HAP-1 (cell line): ENCODE measurements around the gene FGFBP1.
"Not testable (repeated sequence)": the region's sequence is repeated elsewhere in the genome, so short reads cannot be mapped to it uniquely, and the experiment has no call there.

Source experiments
- DNase-seq, 2 experiments: peaks; one replicate each; pipeline ENCODE4 v3.0.0-alpha.2; 2016 to 2020; ENCODE audit warnings: low spot score in 2 of 2
- H3K27me3 ChIP-seq: fragments of 250-450 bp; sonication (Bioruptor Pico); 2 replicates; pipeline ENCODE4 v1.5.1; 2020; ENCODE audit warnings: low read depth, mild to moderate bottlenecking, moderate library complexity
- H3K36me3 ChIP-seq: fragments of 250-450 bp; sonication (Bioruptor Pico); replicated peaks from 2 replicates; pipeline ENCODE4 v1.5.1; 2020; ENCODE audit warnings: mild to moderate bottlenecking
- H3K4me1 ChIP-seq: fragments of 250-450 bp; sonication (Bioruptor Pico); 2 replicates; pipeline ENCODE4 v1.5.1; 2020; ENCODE audit warnings: mild to moderate bottlenecking
- H3K4me3 ChIP-seq: fragments of 250-450 bp; sonication (Bioruptor Pico); 2 replicates; pipeline ENCODE4 v1.5.1; 2020; ENCODE audit warnings: mild to moderate bottlenecking, moderate library complexity
- H3K9me3 ChIP-seq: fragments of 250-450 bp; sonication (Bioruptor Pico); 2 replicates; pipeline ENCODE4 v1.5.1; 2020; ENCODE audit warnings: mild to moderate bottlenecking, moderate library complexity
- in situ Hi-C: fragments of 300-500 bp; cut with MboI; formaldehyde crosslinking; loops from 3 replicates; pipeline ENCODE4 v1.14.3; 2020; ENCODE audit warnings: low sequenced_read_pairs, inconsistent platforms, mixed read lengths

FGFBP1 gene

GRCh38 chr4:15935504-15936402, 2.8 kb downstream of the FGFBP1 start:
- H3K36me3 ChIP-seq, result no peaks in the 10 kb centered on the region
- DNase-seq, result no peak
- H3K9me3 ChIP-seq, result no peaks in the 10 kb centered on the region
- no peak overlapping the region for H3K4me3 ChIP-seq
- H3K27me3 ChIP-seq, result peaks cover 5% of the 10 kb centered on the region; the same call in 1 of the 2 replicates
- in situ Hi-C loops, result no loop called here
- H3K4me1 ChIP-seq, result no peaks in the 10 kb centered on the region

GRCh38 chr4:15934259-15934658, 4.3 kb downstream of the FGFBP1 start:
- Histone ChIP-seq H3K27me3 (no peaks in the 10 kb centered on the region), H3K36me3 (no peaks in the 10 kb centered on the region), H3K9me3 (no peaks in the 10 kb centered on the region), H3K4me3 (no peak overlapping the region), H3K4me1 (no peaks in the 10 kb centered on the region)
- DNase-seq, result no peak
- in situ Hi-C loops, result no loop called here

GRCh38 chr4:15931451-15932210, 6.9 kb downstream of the FGFBP1 start:
- in situ Hi-C loops, result no loop called here
- Histone ChIP-seq H3K36me3 (no peaks in the 10 kb centered on the region), H3K27me3 (no peaks in the 10 kb centered on the region), H3K4me1 (no peaks in the 10 kb centered on the region), H3K9me3 (no peaks in the 10 kb centered on the region), H3K4me3 (no peak overlapping the region)
- DNase-seq, result no peak

GRCh38 chr4:15930314-15930713, 8.2 kb downstream of the FGFBP1 start:
- Histone ChIP-seq H3K9me3 (no peaks in the 10 kb centered on the region), H3K36me3 (no peaks in the 10 kb centered on the region), H3K4me1 (no peaks in the 10 kb centered on the region), H3K27me3 (no peaks in the 10 kb centered on the region), H3K4me3 (no peak overlapping the region)
- in situ Hi-C loops, result no loop called here
- DNase-seq, result no peak

GRCh38 chr4:15929540-15929939, 9.0 kb downstream of the FGFBP1 start:
- in situ Hi-C loops, result no loop called here

GRCh38 chr4:15928883-15929282, 9.7 kb downstream of the FGFBP1 start:
- Histone ChIP-seq H3K4me1 (no peaks in the 10 kb centered on the region), H3K36me3 (no peaks in the 10 kb centered on the region), H3K9me3 (no peaks in the 10 kb centered on the region), H3K27me3 (no peaks in the 10 kb centered on the region), H3K4me3 (no peak overlapping the region)
- DNase-seq, result no peak
- in situ Hi-C loops, result no loop called here

More at GRCh38 chr4:15929540-15929939, 9.0 kb downstream of the FGFBP1 start:
- DNase-seq, result no peak
- Histone ChIP-seq H3K27me3 (no peaks in the 10 kb centered on the region), H3K4me3 (no peak overlapping the region), H3K36me3 (no peaks in the 10 kb centered on the region), H3K9me3 (no peaks in the 10 kb centered on the region), H3K4me1 (no peaks in the 10 kb centered on the region)

- Histone ChIP-seq H3K9me3 (no peaks in the 10 kb centered on the region), H3K4me3 (no peak overlapping the region), H3K4me1 (no peaks in the 10 kb centered on the region), H3K36me3 (no peaks in the 10 kb centered on the region), H3K27me3 (no peaks in the 10 kb centered on the region; the same call in 1 of the 2 replicates)
- DNase-seq, result no peak
- in situ Hi-C loops, result no loop called here
Observed at GRCh38 chr4:15926486-15926885, 12.1 kb downstream of the FGFBP1 start.

GRCh38 chr4:15925830-15926229, 12.7 kb downstream of the FGFBP1 start:
- Histone ChIP-seq H3K4me1 (no peaks in the 10 kb centered on the region), H3K9me3 (no peaks in the 10 kb centered on the region), H3K27me3 (no peaks in the 10 kb centered on the region; the same call in 1 of the 2 replicates), H3K36me3 (no peaks in the 10 kb centered on the region), H3K4me3 (no peak overlapping the region)
- no peak for DNase-seq
- in situ Hi-C loops, result no loop called here

GRCh38 chr4:15921592-15921932, 17.0 kb downstream of the FGFBP1 start:
- Histone ChIP-seq H3K4me3 (no peak overlapping the region), H3K36me3 (no peaks in the 10 kb centered on the region), H3K9me3 (no peaks in the 10 kb centered on the region), H3K4me1 (no peaks in the 10 kb centered on the region), H3K27me3 (no peaks in the 10 kb centered on the region; the same call in 1 of the 2 replicates)
- in situ Hi-C loops, result no loop called here
- no peak for DNase-seq

GRCh38 chr4:15920723-15921591, 17.6 kb downstream of the FGFBP1 start:
- no peaks in the 10 kb centered on the region for H3K36me3 ChIP-seq
- H3K4me3 ChIP-seq, result no peak overlapping the region
- no peaks in the 10 kb centered on the region; the same call in 1 of the 2 replicates for H3K27me3 ChIP-seq
- no peaks in the 10 kb centered on the region for H3K9me3 ChIP-seq
- no peak for DNase-seq
- no peaks in the 10 kb centered on the region for H3K4me1 ChIP-seq
- in situ Hi-C loops, result no loop called here

- DNase-seq, result no peak
- Histone ChIP-seq H3K27me3 (no peaks in the 10 kb centered on the region; the same call in 1 of the 2 replicates), H3K4me3 (no peak overlapping the region), H3K4me1 (no peaks in the 10 kb centered on the region), H3K36me3 (no peaks in the 10 kb centered on the region), H3K9me3 (no peaks in the 10 kb centered on the region)
- in situ Hi-C loops, result no loop called here
Observed at GRCh38 chr4:15918484-15919129, 19.9 kb downstream of the FGFBP1 start.

- no peak overlapping the region for H3K4me3 ChIP-seq
- H3K36me3 ChIP-seq, result no peaks in the 10 kb centered on the region
- no peaks in the 10 kb centered on the region for H3K9me3 ChIP-seq
- H3K27me3 ChIP-seq, result no peaks in the 10 kb centered on the region; the same call in 1 of the 2 replicates
- H3K4me1 ChIP-seq, result no peaks in the 10 kb centered on the region
- in situ Hi-C loops, result no loop called here
- no peak for DNase-seq
Observed at GRCh38 chr4:15917297-15917696, 21.2 kb downstream of the FGFBP1 start.

- H3K4me3 ChIP-seq, DNase-seq, H3K27me3 ChIP-seq, H3K9me3 ChIP-seq, H3K4me1 ChIP-seq, H3K36me3 ChIP-seq, in situ Hi-C loops: not testable (repeated sequence)
Observed at GRCh38 chr4:15916358-15916757, 22.2 kb downstream of the FGFBP1 start.
